ENCODE results near the gene TECPR2. TPM values are rescaled to one million over a fixed set of nuclear protein-coding genes. Genes with fewer than 3 reads are reported as not detected.

The TECPR2 gene
- total and polyA plus RNA-seq, 10 of the 15 experiments (the other 5 are each of a cell fraction or from before 2014, with no cell fraction given), result 0.15 to 10.0 (median 3.0) TPM

DNA sequence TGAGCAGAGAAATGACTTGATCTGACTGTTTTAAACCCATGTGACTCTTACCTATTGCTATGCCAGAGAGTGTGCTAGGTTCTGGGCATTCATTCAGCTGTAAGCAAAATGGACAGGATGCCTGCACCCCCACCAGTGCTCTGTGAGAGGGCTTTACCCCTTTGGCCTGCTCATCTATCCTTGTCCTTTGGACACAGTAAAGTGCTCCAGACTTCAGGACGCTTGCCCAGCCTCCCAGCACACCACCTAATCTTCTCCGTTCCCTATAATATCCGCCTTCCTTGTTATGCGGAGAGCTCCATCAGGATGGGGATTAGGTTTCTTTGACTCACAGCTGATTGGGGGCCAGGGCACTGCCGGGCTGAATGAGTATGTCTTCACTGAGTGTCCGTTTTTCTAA, 47.6 kb upstream of the TECPR2 start:
- no peak overlapping the region for H3K27ac ChIP-seq (ENCODE audit: control insufficient read depth, insufficient read depth)
- no peaks in the 10 kb centered on the region for H4K20me1 ChIP-seq (ENCODE audit: control insufficient read depth, insufficient read depth)
- DNase-seq (ENCODE audit: low read depth, low spot score) (no peak), FAIRE-seq (no peak), ATAC-seq (no peak)
- 95% methylated on average over 6 of the region's 6 CpGs for WGBS (ENCODE audit: insufficient coverage, insufficient replicate concordance, low lambda C conversion rate, missing lambda C conversion rate)
- ChIA-PET POLR2A (interaction anchor here (0.6 kb wide), 1 partner anchor 115 kb away, joined by 9 read pairs; no protein-coding TSS in a partner anchor), CTCF (interaction anchor here (0.7 to 2.6 kb wide), 17 partner anchors 10 to 608 kb away, joined by 3 to 19 read pairs (median 4); partner anchors contain the start of gene MOK), SMC1A (ENCODE audit: uncharacterized antibody, unreplicated experiment) (interaction anchor here (0.9 to 2.7 kb wide), 4 partner anchors 11 to 356 kb away, joined by 3 to 15 read pairs (median 8); partner anchors contain the start of gene MOK), RAD21 (ENCODE audit: unreplicated experiment) (interaction anchor here (0.5 to 2.1 kb wide), 9 partner anchors 10 to 367 kb away, joined by 3 to 21 read pairs (median 5); partner anchors contain the start of genes MOK and WDR20)
- no peak overlapping the region for H2AFZ ChIP-seq (ENCODE audit: control insufficient read depth, low read depth, low read length)
- no peaks in the 10 kb centered on the region for H3K36me3 ChIP-seq (ENCODE audit: control insufficient read depth in 2 of 2, insufficient read depth in 2 of 2, low read length in 1 of 2)
- BruUV-seq (replicated peaks), result no TSS peak
- intact Hi-C loops (cut with micrococcal nuclease; ENCODE audit: unreplicated experiment) (loop anchor here (2.0 to 10.0 kb wide), 5 partner anchors 202 to 610 kb away; partner anchors contain the start of gene HSP90AA1), in situ Hi-C loops (cut with MboI) (loop anchor here (5.0 to 25.0 kb wide), 2 partner anchors 353 to 553 kb away; partner anchors contain the start of genes DYNC1H1 and PPP2R5C)
- H3K9me3 ChIP-seq (replicated peaks; ENCODE audit: control insufficient read depth, insufficient read depth, low read length), result no peaks in the 10 kb centered on the region
- TF ChIP-seq EZH2 (IDR thresholded peaks at IDR 0.05; ENCODE audit: borderline replicate concordance, control insufficient read depth, low read depth, low read length), result no peak
- no peak for TF ChIP-seq RAD51 (IDR thresholded peaks at IDR 0.05)
- no peak for TF ChIP-seq MEF2A (IDR thresholded peaks at IDR 0.05; ENCODE audit: insufficient read depth, low read depth, low read length)
- TF ChIP-seq SRF (IDR thresholded peaks at IDR 0.05; ENCODE audit: low read depth in 2 of 2, low read length in 2 of 2), result no peak
- TF ChIP-seq IRF4 (IDR thresholded peaks at IDR 0.05; ENCODE audit: low read depth, low read length), result no peak
- TF ChIP-seq SREBF2 (IDR thresholded peaks at IDR 0.05; ENCODE audit: low read length), result no peak
- TF ChIP-seq CHD4 (IDR thresholded peaks at IDR 0.05), result no peak
- no peak for TF ChIP-seq RELA (IDR thresholded peaks at IDR 0.05; ENCODE audit: borderline replicate concordance, partially characterized antibody)
- no peak for TF ChIP-seq USF2 (IDR thresholded peaks at IDR 0.05; ENCODE audit: borderline replicate concordance, low read depth, low read length)
- no peak for TF ChIP-seq STAT1 (conservative IDR thresholded peaks at IDR 0.05)
- TF ChIP-seq FOXM1 (IDR thresholded peaks at IDR 0.05; ENCODE audit: low read depth, low read length), result no peak
- no peak for TF ChIP-seq ZNF24 (IDR thresholded peaks at IDR 0.05)
- no peak for TF ChIP-seq SMAD5 (IDR thresholded peaks at IDR 0.05; ENCODE audit: low read depth)
- no peak for TF ChIP-seq EED (IDR thresholded peaks at IDR 0.05; ENCODE audit: low read depth)
- no peaks in the 10 kb centered on the region for H3K27me3 ChIP-seq (replicated peaks in 1 of 2; ENCODE audit: control insufficient read depth in 2 of 2, insufficient read depth in 2 of 2, low read length in 1 of 2)
- peaks cover 19% of the 10 kb centered on the region for H3K4me1 ChIP-seq (ENCODE audit: control insufficient read depth, insufficient read depth, low read length)
- no peak overlapping the region for H3K4me2 ChIP-seq (ENCODE audit: control insufficient read depth, insufficient read depth)
- no peak overlapping the region for H3K4me3 ChIP-seq
- H3K9ac ChIP-seq (ENCODE audit: control insufficient read depth, insufficient read depth, low read length), result no peak overlapping the region
- peaks cover 5% of the 10 kb centered on the region for H3K79me2 ChIP-seq (ENCODE audit: control insufficient read depth, insufficient read depth, low read length)

Measured in GM12878 (cell line).